Spleen (tissue), 11 donors: ENCODE measurements around the gene LRRC45. TPM values are rescaled to one million over a fixed set of nuclear protein-coding genes. Genes with fewer than 3 reads are reported as not detected.

Experiments used
- DNase-seq: peaks from one replicate; pipeline ENCODE4 v3.0.0-alpha.2; 2020
- H3K27ac ChIP-seq, 8 donors: fragments of 200-600 bp; sonication (generic) in 7 of 8; 1 replicate in 4 of 8; 2 replicates in 4 of 8; pipeline versions ENCODE4 v1.5.0 to v1.8.0; 2016 to 2021; ENCODE audit warnings: inconsistent platforms in 4 of 8, mild to moderate bottlenecking in 4 of 8, moderate library complexity in 1 of 8
- H3K27me3 ChIP-seq, 7 donors: fragments of 200-600 bp; sonication (generic) in 6 of 7; replicated peaks in 1 of 7; 1 replicate in 4 of 7; 2 replicates in 3 of 7; pipeline versions ENCODE4 v1.5.0 to v1.8.0; 2016 to 2021; ENCODE audit warnings: inconsistent platforms in 3 of 7, mild to moderate bottlenecking in 1 of 7
- H3K36me3 ChIP-seq, 6 donors: fragments of 200-600 bp; sonication (generic) in 5 of 6; 1 replicate in 4 of 6; 2 replicates in 2 of 6; pipeline versions ENCODE4 v1.5.0 to v1.8.0; 2016 to 2021; ENCODE audit warnings: inconsistent platforms in 2 of 6
- H3K4me1 ChIP-seq, 6 donors: fragments of 200-600 bp; sonication (generic) in 5 of 6; 1 replicate in 3 of 6; 2 replicates in 3 of 6; pipeline versions ENCODE4 v1.5.0 to v1.8.0; 2016 to 2021; ENCODE audit warnings: inconsistent platforms in 3 of 6
- H3K4me3 ChIP-seq, 8 donors: fragments of 200-600 bp; sonication (generic) in 7 of 8; 1 replicate in 4 of 8; 2 replicates in 4 of 8; pipeline versions ENCODE4 v1.5.0 to v1.8.0; 2016 to 2021; ENCODE audit warnings: inconsistent platforms in 4 of 8, mild to moderate bottlenecking in 4 of 8, moderate library complexity in 2 of 8
- H3K9me3 ChIP-seq, 8 donors: fragments of 200-600 bp; sonication (generic) in 7 of 8; 1 replicate in 4 of 8; 2 replicates in 4 of 8; pipeline versions ENCODE4 v1.5.0 to v1.8.0; 2016 to 2021; ENCODE audit warnings: inconsistent platforms in 4 of 8
- CTCF ChIP-seq, 11 experiments: fragments of 200-600 bp in 7 of 11; fragments of 450-650 bp in 4 of 11; sonication (generic) in 4 of 11; IDR thresholded peaks in 8 of 11; conservative IDR thresholded peaks in 3 of 11; 1 replicate in 7 of 11; 2 replicates in 4 of 11; pipeline versions ENCODE4 v1.4.0 to v1.8.0; 2016 to 2021; ENCODE audit warnings: antibody characterized with exemption in 11 of 11, inconsistent platforms in 4 of 11, mild to moderate bottlenecking in 1 of 11
- POLR2A ChIP-seq, 3 donors: fragments of 450-650 bp; IDR thresholded peaks; one replicate each; pipeline ENCODE4 v1.5.1; 2017; ENCODE audit warnings: antibody characterized with exemption in 3 of 3, mild to moderate bottlenecking in 1 of 3
- POLR2AphosphoS5 ChIP-seq, 3 donors: sonication (generic); formaldehyde crosslinking; IDR thresholded peaks; one replicate each; pipeline ENCODE4 v1.5.1; 2017; ENCODE audit warnings: antibody characterized with exemption in 3 of 3
- WGBS, 5 donors: extraction: QIAGEN DNeasy Blood & Tissue Kit in 3 of 5; methylation state at CpG; one replicate each; pipeline versions ENCODE4 v1.1.5 to v1.1.7; 2013 to 2018; 5-methylcytosine and 5-hydroxymethylcytosine counted together
- intact Hi-C: fragments of 100-400 bp; cut with DNase I; formaldehyde crosslinking; loops from one replicate; pipeline ENCODE4 v1.15.0; 2023; ENCODE audit warnings: low total_unique reads
- polyA plus RNA-seq, 3 donors: library from polyadenylated mRNA; stranded (reverse); fragments of 200-250 nt; gene quantifications; one replicate each; pipeline ENCODE4 v1.2.1, GENCODE V29; 2013
- total RNA-seq, 7 donors: library from RNA; depleted of rRNA in 3 of 7; stranded (reverse); fragments of >200 nt in 3 of 7; fragmentation: NEBNext Ultra II Directional in 4 of 7; extraction: Animal tissue kit (Norgen Biotek cat#: 25700) in 4 of 7; gene quantifications; one replicate each; pipeline versions ENCODE4 v1.1.0 to v1.2.1, GENCODE V29; 2016 to 2021
- donor health status: healthy with polysubstance abuse.
- donor health status: DM: no; HTN: no; CAD: no; lungs with moderate emphysema.
- donor health status: DM: no; HTN: no; CAD: no.
- donor health status: Bipolar disorder and iron deficiency.
- donor health status: healthy.
- donor health status: DM: no; HTN: no; CAD: no.
- donor health status: DM: yes; HTN: yes; CAD: no.

Gene LRRC45
- total and polyA plus RNA-seq, 10 donors = 7.5 to 23.4 (median 11.7) TPM

GRCh38 chr17:82031885-82032627, 9.0 kb downstream of the LRRC45 start:
- WGBS, 5 donors = 13 to 80% (median 20%) methylated on average over 1 to 59 of the region's 59 CpGs
- TF ChIP-seq POLR2A (IDR thresholded peaks at IDR 0.05) (no peak), POLR2AphosphoS5 (IDR thresholded peaks at IDR 0.05) (no peak), CTCF (IDR thresholded peaks at IDR 0.05 in 8 of 11, conservative IDR thresholded peaks at IDR 0.05 in 3 of 11) (no peak)
- intact Hi-C loops = loop anchor here (2.0 kb wide), 1 partner anchor 123 kb away; no protein-coding TSS in a partner anchor

GRCh38 chr17:82033359-82034085, 10.4 kb downstream of the LRRC45 start:
- TF ChIP-seq POLR2AphosphoS5 (IDR thresholded peaks at IDR 0.05) = peak in 1 of 3 donors; percentile 9
- no peak for TF ChIP-seq CTCF (IDR thresholded peaks at IDR 0.05 in 8 of 11, conservative IDR thresholded peaks at IDR 0.05 in 3 of 11)
- TF ChIP-seq POLR2A (IDR thresholded peaks at IDR 0.05) = no peak
- Histone ChIP-seq H3K27ac (no peak overlapping the region), H3K9me3 (no peaks in the 10 kb centered on the region), H3K27me3 (peaks cover 0 to 24% (median 7%) of the 10 kb centered on the region in 7 donors), H3K36me3 (peaks cover 0 to 23% (median 0%) of the 10 kb centered on the region in 6 donors), H3K4me1 (peaks cover 16 to 64% (median 44%) of the 10 kb centered on the region in 6 donors), H3K4me3 (no peak overlapping the region)
- DNase-seq = no peak
- intact Hi-C loops = loop anchor here (2.0 kb wide), 1 partner anchor 121 kb away; no protein-coding TSS in a partner anchor
- WGBS, 5 donors = 92 to 96% (median 94%) methylated on average over 19 to 38 of the region's 38 CpGs

More at GRCh38 chr17:82031885-82032627, 9.0 kb downstream of the LRRC45 start:
- Histone ChIP-seq H3K27me3 (peaks cover 0 to 24% (median 7%) of the 10 kb centered on the region in 7 donors), H3K36me3 (peaks cover 0 to 38% (median 3%) of the 10 kb centered on the region in 6 donors), H3K4me3 (peak overlapping the region in 5 of 8 donors; percentile 17 to 80 (median 27)), H3K9me3 (no peaks in the 10 kb centered on the region), H3K27ac (no peak overlapping the region), H3K4me1 (peaks cover 16 to 50% (median 36%) of the 10 kb centered on the region in 6 donors)
- DNase-seq = no peak

GRCh38 chr17:82034371-82035011, 11.4 kb downstream of the LRRC45 start:
- H3K36me3 ChIP-seq = peaks cover 0 to 14% (median 0%) of the 10 kb centered on the region in 6 donors
- H3K27me3 ChIP-seq = peaks cover 0 to 24% (median 7%) of the 10 kb centered on the region in 7 donors
- H3K4me1 ChIP-seq = peaks cover 16 to 69% (median 47%) of the 10 kb centered on the region in 6 donors
- no peak for DNase-seq
- intact Hi-C loops = no loop called here
- no peak overlapping the region for H3K4me3 ChIP-seq
- TF ChIP-seq CTCF (IDR thresholded peaks at IDR 0.05 in 8 of 11, conservative IDR thresholded peaks at IDR 0.05 in 3 of 11) (no peak), POLR2A (IDR thresholded peaks at IDR 0.05) (no peak), POLR2AphosphoS5 (IDR thresholded peaks at IDR 0.05) (no peak)
- no peak overlapping the region for H3K27ac ChIP-seq
- no peaks in the 10 kb centered on the region for H3K9me3 ChIP-seq
- WGBS, 5 donors = 85 to 95% (median 93%) methylated on average over 22 to 23 of the region's 23 CpGs
